ENCODE results near the gene AP3D1.

Gene AP3D1

DNA sequence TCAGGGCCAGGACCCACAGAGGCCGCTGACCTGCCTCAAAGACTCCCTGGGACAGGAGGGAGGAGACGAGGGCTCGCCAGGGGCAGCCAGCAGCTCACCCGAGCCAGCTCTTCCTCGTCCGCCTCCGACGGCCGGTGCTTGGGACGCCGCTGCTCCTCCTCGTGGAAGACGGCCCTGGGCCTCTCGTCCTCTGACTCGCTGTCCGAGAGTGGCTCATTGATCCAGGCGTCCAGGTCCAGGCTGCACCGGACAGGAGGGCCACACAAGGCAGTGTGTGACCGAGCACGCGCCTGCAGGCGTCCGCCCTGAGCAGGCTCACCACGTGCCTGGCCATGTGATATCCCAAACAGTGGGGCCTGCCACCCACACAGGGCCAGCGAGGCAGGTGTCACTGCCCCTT lies 34.9 kb downstream of the AP3D1 start:
- TF ChIP-seq, protein P1, sequence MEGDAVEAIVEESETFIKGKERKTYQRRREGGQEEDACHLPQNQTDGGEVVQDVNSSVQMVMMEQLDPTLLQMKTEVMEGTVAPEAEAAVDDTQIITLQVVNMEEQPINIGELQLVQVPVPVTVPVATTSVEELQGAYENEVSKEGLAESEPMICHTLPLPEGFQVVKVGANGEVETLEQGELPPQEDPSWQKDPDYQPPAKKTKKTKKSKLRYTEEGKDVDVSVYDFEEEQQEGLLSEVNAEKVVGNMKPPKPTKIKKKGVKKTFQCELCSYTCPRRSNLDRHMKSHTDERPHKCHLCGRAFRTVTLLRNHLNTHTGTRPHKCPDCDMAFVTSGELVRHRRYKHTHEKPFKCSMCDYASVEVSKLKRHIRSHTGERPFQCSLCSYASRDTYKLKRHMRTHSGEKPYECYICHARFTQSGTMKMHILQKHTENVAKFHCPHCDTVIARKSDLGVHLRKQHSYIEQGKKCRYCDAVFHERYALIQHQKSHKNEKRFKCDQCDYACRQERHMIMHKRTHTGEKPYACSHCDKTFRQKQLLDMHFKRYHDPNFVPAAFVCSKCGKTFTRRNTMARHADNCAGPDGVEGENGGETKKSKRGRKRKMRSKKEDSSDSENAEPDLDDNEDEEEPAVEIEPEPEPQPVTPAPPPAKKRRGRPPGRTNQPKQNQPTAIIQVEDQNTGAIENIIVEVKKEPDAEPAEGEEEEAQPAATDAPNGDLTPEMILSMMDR (IDR thresholded peaks at IDR 0.05; ENCODE audit: extremely low read depth, missing control alignments), result no peak
- DNase-seq (ENCODE audit: low spot score), result no peak

GRCh38 chr19:2115911-2116426 lies 35.4 kb downstream of the AP3D1 start:
- no peak for DNase-seq (ENCODE audit: low spot score)
- TF ChIP-seq, protein P1 (IDR thresholded peaks at IDR 0.05; ENCODE audit: extremely low read depth, missing control alignments), result no peak

GRCh38 chr19:2115324-2115723 lies 36.0 kb downstream of the AP3D1 start:
- no peak for DNase-seq (ENCODE audit: low spot score)
- TF ChIP-seq, protein P1 (IDR thresholded peaks at IDR 0.05; ENCODE audit: extremely low read depth, missing control alignments), result no peak

DNA sequence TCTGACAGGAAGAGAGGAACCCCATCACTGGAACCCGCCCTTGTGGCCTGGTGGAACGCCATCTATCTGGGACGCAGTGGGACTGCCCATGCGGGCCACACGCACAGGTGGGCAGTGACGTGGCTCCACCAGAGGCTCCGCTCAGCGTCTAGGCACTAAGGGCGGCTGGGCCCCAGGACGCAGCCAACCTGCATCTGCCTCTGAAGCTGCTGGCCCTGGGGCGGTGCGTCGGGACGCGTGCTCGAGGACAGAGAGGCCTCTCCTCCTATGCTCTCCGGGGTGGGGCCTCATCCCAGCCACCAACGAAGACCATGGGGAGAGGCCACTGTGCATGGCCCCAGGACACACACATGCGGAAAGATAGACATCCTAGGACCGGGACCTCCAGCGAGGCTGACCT lies 36.5 kb downstream of the AP3D1 start:
- TF ChIP-seq, protein P1 (IDR thresholded peaks at IDR 0.05; ENCODE audit: extremely low read depth, missing control alignments), result no peak
- DNase-seq (ENCODE audit: low spot score), result no peak

GRCh38 chr19:2114218-2114617 lies 37.1 kb downstream of the AP3D1 start:
- DNase-seq (ENCODE audit: low spot score), result no peak
- TF ChIP-seq, protein P1 (IDR thresholded peaks at IDR 0.05; ENCODE audit: extremely low read depth, missing control alignments), result no peak

DNA sequence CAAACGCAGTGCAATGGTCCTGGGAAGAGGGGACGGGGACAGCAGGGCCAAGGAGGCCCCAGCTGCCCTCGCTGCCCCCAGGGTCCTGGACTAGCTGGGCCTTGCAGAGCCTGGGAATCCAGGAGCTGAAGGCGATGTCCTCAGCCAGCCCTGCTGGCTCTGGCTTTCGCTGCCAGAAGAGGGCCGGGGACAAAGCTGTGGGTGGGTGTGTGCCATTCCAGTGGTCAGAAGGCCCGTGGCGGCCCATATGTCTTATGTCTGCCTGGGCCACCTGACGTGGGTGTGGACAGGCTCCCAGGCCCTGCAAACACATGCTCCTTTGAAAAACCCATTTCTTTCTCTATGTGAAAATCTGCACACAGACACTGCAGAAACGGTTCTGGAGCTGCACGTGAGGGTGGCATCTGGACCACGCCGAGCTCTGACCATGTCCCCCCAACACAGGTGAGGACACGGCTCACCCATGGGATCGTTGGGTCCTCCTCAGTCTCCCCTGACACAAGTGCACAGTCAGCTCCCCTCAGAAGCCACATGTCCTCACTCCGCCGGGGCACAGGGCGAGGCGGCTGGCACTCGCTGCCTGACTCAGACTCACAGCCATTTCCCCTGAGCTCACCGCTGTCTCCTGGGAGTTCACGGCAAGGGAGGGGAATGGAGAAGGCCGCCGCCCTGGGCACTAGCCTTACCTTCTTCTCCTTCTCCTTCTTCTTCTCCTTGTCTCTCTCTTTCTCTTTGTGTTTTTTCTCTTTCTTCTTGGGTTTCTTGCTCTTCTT lies 37.7 kb downstream of the AP3D1 start:
- TF ChIP-seq, protein P1 (IDR thresholded peaks at IDR 0.05; ENCODE audit: extremely low read depth, missing control alignments), result no peak
- no peak for DNase-seq (ENCODE audit: low spot score)

DNA sequence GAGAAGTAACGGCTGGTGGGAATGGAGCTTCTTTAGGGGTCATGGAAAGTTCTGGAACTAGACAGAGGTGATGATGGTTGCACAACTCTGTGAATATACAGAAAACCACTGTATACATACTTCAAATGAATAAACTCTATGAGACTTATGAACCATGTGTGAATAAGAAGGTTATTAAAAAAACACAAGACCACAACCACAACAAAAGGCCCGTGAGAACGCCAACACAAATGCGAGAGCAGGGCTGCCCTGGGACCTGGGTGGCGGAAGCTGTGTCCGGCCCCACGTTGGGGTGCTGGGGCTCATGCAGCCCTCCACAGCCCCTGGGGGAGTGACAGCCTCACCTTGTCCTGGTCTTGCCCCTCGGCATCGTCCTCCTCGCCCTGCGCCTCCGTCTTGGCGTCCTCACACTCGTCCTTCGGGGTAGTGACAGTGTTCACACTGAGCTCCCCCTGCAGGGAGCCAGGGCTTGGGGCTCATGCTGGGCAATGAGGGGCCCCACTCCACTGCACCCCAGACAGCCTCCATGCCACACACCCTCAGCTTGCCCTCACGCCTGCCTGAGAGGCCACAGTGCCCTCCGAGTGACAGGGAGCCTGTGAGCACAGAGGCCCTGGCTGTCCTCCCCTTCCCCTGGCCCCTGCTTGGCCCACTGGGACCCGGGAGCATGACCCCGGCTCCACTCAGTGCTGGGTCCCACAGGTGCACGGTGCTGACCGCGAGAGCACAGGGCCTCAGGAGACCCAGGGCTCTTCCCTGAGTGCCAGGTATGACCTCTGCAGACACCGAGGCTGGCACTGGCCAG lies 38.6 kb downstream of the AP3D1 start:
- TF ChIP-seq, protein P1 (IDR thresholded peaks at IDR 0.05; ENCODE audit: extremely low read depth, missing control alignments), result no peak
- no peak for DNase-seq (ENCODE audit: low spot score)
